Smooth muscle cell (in vitro differentiated cells): Measurements from ENCODE around the gene MDH1. TPM values are rescaled to one million over a fixed set of nuclear protein-coding genes. Genes with fewer than 3 reads are reported as not detected.
"Not testable (repeated sequence)": the region's sequence is repeated elsewhere in the genome, so short reads cannot be mapped to it uniquely, and the experiment has no call there.

Source experiments
- DNase-seq: peaks from one replicate; lab custom pipeline; 2025; ENCODE audit not compliant: unreplicated experiment; lab: John Stamatoyannopoulos, UW
- H2AFZ ChIP-seq: fragments of 200-600 bp; sonication (generic); 2 replicates; pipeline ENCODE4 v1.6.0; 2016; ENCODE audit warnings: antibody characterized with exemption, low read depth, mild to moderate bottlenecking
- H3F3A ChIP-seq: fragments of 200-600 bp; sonication (generic); 2 replicates; pipeline ENCODE4 v1.6.0; 2017; ENCODE audit warnings: antibody characterized with exemption, low read depth
- H3K27ac ChIP-seq: fragments of 200-600 bp; sonication (generic); 2 replicates; pipeline ENCODE4 v1.5.1; 2016; ENCODE audit warnings: low read depth, mild to moderate bottlenecking
- H3K27me3 ChIP-seq: fragments of 200-600 bp; sonication (generic); 2 replicates; pipeline ENCODE4 v1.6.1; 2016; ENCODE audit warnings: low read depth, mild to moderate bottlenecking
- H3K36me3 ChIP-seq: fragments of 200-600 bp; sonication (generic); 2 replicates; pipeline ENCODE4 v1.5.1; 2016; ENCODE audit warnings: low read depth
- H3K4me1 ChIP-seq: fragments of 200-600 bp; sonication (generic); 2 replicates; pipeline ENCODE4 v1.5.1; 2016; ENCODE audit warnings: low read depth
- H3K4me2 ChIP-seq: fragments of 200-600 bp; sonication (generic); 2 replicates; pipeline ENCODE4 v1.6.0; 2016; ENCODE audit warnings: mild to moderate bottlenecking
- H3K4me3 ChIP-seq: fragments of 200-600 bp; sonication (generic); 2 replicates; pipeline ENCODE4 v1.5.1; 2016; ENCODE audit warnings: mild to moderate bottlenecking
- H3K79me2 ChIP-seq: fragments of 200-600 bp; sonication (generic); 2 replicates; pipeline ENCODE4 v1.6.0; 2016; ENCODE audit warnings: low read depth, mild to moderate bottlenecking
- H3K9ac ChIP-seq: fragments of 200-600 bp; sonication (generic); 2 replicates; pipeline ENCODE4 v1.6.0; 2016; ENCODE audit warnings: low read depth
- H3K9me3 ChIP-seq: fragments of 200-600 bp; sonication (generic); replicated peaks from 2 replicates; pipeline ENCODE4 v1.5.1; 2016; ENCODE audit warnings: low read depth
- H4K20me1 ChIP-seq: fragments of 200-600 bp; sonication (generic); 2 replicates; pipeline ENCODE4 v1.6.0; 2016; ENCODE audit warnings: low read depth
- WGBS: methylation state at CpG from one replicate; pipeline ENCODE4 v1.1.7; 2016; ENCODE audit warnings: low lambda C conversion rate; 5-methylcytosine and 5-hydroxymethylcytosine counted together
- polyA plus RNA-seq: library from polyadenylated mRNA; unstranded; fragments of >200 nt; fragmentation: Nextera tagmentation; extraction: Ambion mirVana; gene quantifications from 2 replicates; pipeline ENCODE4 v1.2.1, GENCODE V29; 2016
- total RNA-seq: library from RNA; depleted of rRNA; stranded (reverse); fragments of >200 nt; gene quantifications from 2 replicates; pipeline ENCODE4 v1.2.3, GENCODE V29; 2014
- TF ChIP-seq, protein P1 (sequence below): fragments of 200-600 bp; sonication (generic); IDR thresholded peaks from 2 replicates; pipeline ENCODE4 v1.5.1; 2017; ENCODE audit warnings: borderline replicate concordance, mild to moderate bottlenecking, antibody characterized with exemption; ENCODE audit not compliant: insufficient read depth, poor library complexity, severe bottlenecking

MDH1 gene
- total and polyA plus RNA-seq, 2 experiments from 2014 or later = 275 to 290 TPM

- no peaks in the 10 kb centered on the region for H3K36me3 ChIP-seq
- H4K20me1 ChIP-seq = no peaks in the 10 kb centered on the region
- H3K4me1 ChIP-seq = no peaks in the 10 kb centered on the region
- H2AFZ ChIP-seq = no peak overlapping the region
- no peaks in the 10 kb centered on the region for H3K27me3 ChIP-seq
- no peak overlapping the region for H3K4me2 ChIP-seq
- WGBS = 98% methylated on average over 26 of the region's 31 CpGs
- DNase-seq = no peak
- no peaks in the 10 kb centered on the region for H3K9me3 ChIP-seq
- no peaks in the 10 kb centered on the region for H3K79me2 ChIP-seq
- H3K4me3 ChIP-seq = no peak overlapping the region
- no peak overlapping the region for H3K27ac ChIP-seq
- TF ChIP-seq, protein P1, sequence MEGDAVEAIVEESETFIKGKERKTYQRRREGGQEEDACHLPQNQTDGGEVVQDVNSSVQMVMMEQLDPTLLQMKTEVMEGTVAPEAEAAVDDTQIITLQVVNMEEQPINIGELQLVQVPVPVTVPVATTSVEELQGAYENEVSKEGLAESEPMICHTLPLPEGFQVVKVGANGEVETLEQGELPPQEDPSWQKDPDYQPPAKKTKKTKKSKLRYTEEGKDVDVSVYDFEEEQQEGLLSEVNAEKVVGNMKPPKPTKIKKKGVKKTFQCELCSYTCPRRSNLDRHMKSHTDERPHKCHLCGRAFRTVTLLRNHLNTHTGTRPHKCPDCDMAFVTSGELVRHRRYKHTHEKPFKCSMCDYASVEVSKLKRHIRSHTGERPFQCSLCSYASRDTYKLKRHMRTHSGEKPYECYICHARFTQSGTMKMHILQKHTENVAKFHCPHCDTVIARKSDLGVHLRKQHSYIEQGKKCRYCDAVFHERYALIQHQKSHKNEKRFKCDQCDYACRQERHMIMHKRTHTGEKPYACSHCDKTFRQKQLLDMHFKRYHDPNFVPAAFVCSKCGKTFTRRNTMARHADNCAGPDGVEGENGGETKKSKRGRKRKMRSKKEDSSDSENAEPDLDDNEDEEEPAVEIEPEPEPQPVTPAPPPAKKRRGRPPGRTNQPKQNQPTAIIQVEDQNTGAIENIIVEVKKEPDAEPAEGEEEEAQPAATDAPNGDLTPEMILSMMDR = no peak
- H3K9ac ChIP-seq = no peak overlapping the region
- no peaks in the 10 kb centered on the region for H3F3A ChIP-seq
Observed at GRCh38 chr2:63622751-63623150, 34.0 kb downstream of the MDH1 start.

GRCh38 chr2:63623763-63624162 lies 35.0 kb downstream of the MDH1 start:
- not testable (repeated sequence) for H3K4me1 ChIP-seq, H3F3A ChIP-seq, H3K4me2 ChIP-seq, H3K79me2 ChIP-seq, H3K36me3 ChIP-seq, H3K27ac ChIP-seq, H2AFZ ChIP-seq, H3K27me3 ChIP-seq, H3K9me3 ChIP-seq, H3K4me3 ChIP-seq, H3K9ac ChIP-seq, DNase-seq, H4K20me1 ChIP-seq
- WGBS = 92% methylated on average over 2 of the region's 2 CpGs

- Histone ChIP-seq H3K4me2 (no peak overlapping the region), H3K27ac (no peak overlapping the region), H3K79me2 (no peaks in the 10 kb centered on the region), H3K9me3 (no peaks in the 10 kb centered on the region), H3F3A (no peaks in the 10 kb centered on the region), H3K4me1 (no peaks in the 10 kb centered on the region), H2AFZ (no peak overlapping the region), H3K36me3 (no peaks in the 10 kb centered on the region), H3K9ac (no peak overlapping the region), H4K20me1 (no peaks in the 10 kb centered on the region), H3K4me3 (no peak overlapping the region), H3K27me3 (no peaks in the 10 kb centered on the region)
- no peak for DNase-seq
- 99% methylated on average over 15 of the region's 15 CpGs for WGBS
- TF ChIP-seq, protein P1 = no peak
Observed at GRCh38 chr2:63627866-63628265, 39.1 kb downstream of the MDH1 start.

- Histone ChIP-seq H3K9ac (no peak overlapping the region), H3K36me3 (no peaks in the 10 kb centered on the region), H3K27me3 (no peaks in the 10 kb centered on the region), H3K4me2 (no peak overlapping the region), H3K4me3 (no peak overlapping the region), H3K4me1 (no peaks in the 10 kb centered on the region), H2AFZ (no peak overlapping the region), H3F3A (no peaks in the 10 kb centered on the region), H3K9me3 (no peaks in the 10 kb centered on the region), H4K20me1 (no peaks in the 10 kb centered on the region), H3K79me2 (no peaks in the 10 kb centered on the region), H3K27ac (no peak overlapping the region)
- 95% methylated on average over 1 of the region's 1 CpG for WGBS
- no peak for DNase-seq
- TF ChIP-seq, protein P1 = no peak
Observed at GRCh38 chr2:63628403-63628942, 39.7 kb downstream of the MDH1 start.
